ENCODE data around the gene DOK6.

GRCh38 chr18:69411199-69411598 lies 10.5 kb downstream of the DOK6 start:
- no peak for TF ChIP-seq POLR2AphosphoS5 (IDR thresholded peaks at IDR 0.05)
- no peak for TF ChIP-seq POLR2A (IDR thresholded peaks at IDR 0.05)
